Liver (tissue), 9 donors: Measurements from ENCODE around the gene CATSPERB. TPM values are rescaled to one million over a fixed set of nuclear protein-coding genes. Genes with fewer than 3 reads are reported as not detected.
A peak's percentile ranks its signal among the peaks of the same experiment; 100 is the strongest.

Experiments
- DNase-seq: peaks from one replicate; pipeline ENCODE4 v3.0.0-alpha.2; 2017; ENCODE audit warnings: low spot score
- H3K27ac ChIP-seq, 2 donors: one replicate each; pipeline ENCODE4 v1.7.0; 2013; ENCODE audit warnings: inconsistent platforms in 2 of 2, low read length in 2 of 2, control low read depth in 1 of 2, low read depth in 1 of 2, mild to moderate bottlenecking in 1 of 2
- H3K27me3 ChIP-seq, 4 donors: one replicate each; pipeline versions ENCODE4 v1.6.1 to v1.7.0; 2013; ENCODE audit warnings: low read length in 3 of 4, inconsistent platforms in 1 of 4, mild to moderate bottlenecking in 1 of 4, moderate library complexity in 1 of 4; ENCODE audit not compliant: control insufficient read depth in 4 of 4, insufficient read depth in 4 of 4
- H3K36me3 ChIP-seq, 4 donors: one replicate each; pipeline versions ENCODE4 v1.6.1 to v1.7.0; 2013; ENCODE audit warnings: low read length in 3 of 4, mild to moderate bottlenecking in 3 of 4, low read depth in 1 of 4, moderate library complexity in 1 of 4; ENCODE audit not compliant: control insufficient read depth in 4 of 4, insufficient read depth in 3 of 4
- H3K4me1 ChIP-seq, 4 donors: one replicate each; pipeline versions ENCODE4 v1.6.1 to v1.7.0; 2013; ENCODE audit warnings: low read length in 3 of 4, mild to moderate bottlenecking in 3 of 4, moderate library complexity in 1 of 4; ENCODE audit not compliant: control insufficient read depth in 4 of 4, insufficient read depth in 4 of 4
- H3K4me3 ChIP-seq, 3 donors: one replicate each; pipeline versions ENCODE4 v1.6.1 to v1.7.0; 2013; ENCODE audit warnings: low read length in 3 of 3, control low read depth in 1 of 3, low read depth in 1 of 3, mild to moderate bottlenecking in 1 of 3
- H3K9ac ChIP-seq, 2 donors: one replicate each; pipeline ENCODE4 v1.7.0; 2013; ENCODE audit warnings: low read length in 2 of 2, mild to moderate bottlenecking in 2 of 2, moderate library complexity in 2 of 2, control low read depth in 1 of 2, low read depth in 1 of 2
- H3K9me3 ChIP-seq, 4 donors: one replicate each; pipeline versions ENCODE4 v1.6.1 to v1.7.0; 2013; ENCODE audit warnings: low read length in 3 of 4; ENCODE audit not compliant: control insufficient read depth in 4 of 4
- ATF3 ChIP-seq: IDR thresholded peaks from 2 replicates; pipeline ENCODE4 v1.6.1; 2016; ENCODE audit warnings: antibody characterized with exemption
- CTCF ChIP-seq: fragments of 150-350 bp; IDR thresholded peaks from 2 replicates; pipeline ENCODE4 v1.5.1; 2017; ENCODE audit warnings: improper control_type of control experiment, low read depth, low read length; ENCODE audit not compliant: missing input control
- EGR1 ChIP-seq, 2 donors: IDR thresholded peaks; 2 replicates each; pipeline ENCODE4 v1.6.1; 2016 to 2018; ENCODE audit warnings: antibody characterized with exemption in 2 of 2, low read depth in 2 of 2
- FOXA1 ChIP-seq: IDR thresholded peaks from 2 replicates; pipeline ENCODE4 v1.6.1; 2016; ENCODE audit warnings: antibody characterized with exemption
- FOXA2 ChIP-seq: IDR thresholded peaks from 2 replicates; pipeline ENCODE4 v1.6.1; 2016; ENCODE audit warnings: antibody characterized with exemption
- GABPA ChIP-seq, 2 donors: IDR thresholded peaks in 1 of 2; conservative IDR thresholded peaks in 1 of 2; 2 replicates each; pipeline ENCODE4 v1.6.1; 2016; ENCODE audit warnings: antibody characterized with exemption in 2 of 2, mild to moderate bottlenecking in 1 of 2, moderate library complexity in 1 of 2
- HNF4A ChIP-seq, 2 donors: conservative IDR thresholded peaks; 2 replicates each; pipeline ENCODE4 v1.6.1; 2016; ENCODE audit warnings: antibody characterized with exemption in 2 of 2, mild to moderate bottlenecking in 2 of 2
- HNF4G ChIP-seq: IDR thresholded peaks from 2 replicates; pipeline ENCODE4 v1.6.1; 2016; ENCODE audit warnings: antibody characterized with exemption
- JUND ChIP-seq, 2 donors: IDR thresholded peaks; 2 replicates each; pipeline ENCODE4 v1.6.1; 2016; ENCODE audit warnings: antibody characterized with exemption in 2 of 2
- MAX ChIP-seq: IDR thresholded peaks from 2 replicates; pipeline ENCODE4 v1.6.1; 2016; ENCODE audit warnings: antibody characterized with exemption
- NR2F2 ChIP-seq: IDR thresholded peaks from 2 replicates; pipeline ENCODE4 v1.6.1; 2016; ENCODE audit warnings: antibody characterized with exemption
- RAD21 ChIP-seq, 2 donors: IDR thresholded peaks; 2 replicates each; pipeline ENCODE4 v1.6.1; 2016; ENCODE audit warnings: antibody characterized with exemption in 2 of 2, mild to moderate bottlenecking in 2 of 2
- REST ChIP-seq: IDR thresholded peaks from 2 replicates; pipeline ENCODE4 v1.6.1; 2016; ENCODE audit warnings: antibody characterized with exemption, mild to moderate bottlenecking
- RXRA ChIP-seq, 2 donors: IDR thresholded peaks; 2 replicates each; pipeline ENCODE4 v1.6.1; 2017 to 2018; ENCODE audit warnings: antibody characterized with exemption in 2 of 2, mild to moderate bottlenecking in 1 of 2
- SP1 ChIP-seq: IDR thresholded peaks from 2 replicates; pipeline ENCODE4 v1.6.1; 2018; ENCODE audit warnings: antibody characterized with exemption, mild to moderate bottlenecking
- TAF1 ChIP-seq: conservative IDR thresholded peaks from 2 replicates; pipeline ENCODE4 v1.6.1; 2016; ENCODE audit warnings: antibody characterized with exemption, mild to moderate bottlenecking
- YY1 ChIP-seq: IDR thresholded peaks from 2 replicates; pipeline ENCODE4 v1.6.1; 2016; ENCODE audit warnings: antibody characterized with exemption, mild to moderate bottlenecking
- ZBTB33 ChIP-seq: IDR thresholded peaks from 2 replicates; pipeline ENCODE4 v1.6.1; 2016; ENCODE audit warnings: antibody characterized with exemption
- WGBS: extraction: QIAGEN DNeasy Blood & Tissue Kit; methylation state at CpG from one replicate; pipeline ENCODE4 v1.1.7; 2013; 5-methylcytosine and 5-hydroxymethylcytosine counted together
- polyA plus RNA-seq, 2 donors: library from polyadenylated mRNA; stranded (reverse) in 1 of 2; unstranded in 1 of 2; fragments of 200-250 nt in 1 of 2; fragments of >200 nt in 1 of 2; fragmentation: Nextera tagmentation in 1 of 2; extraction: Ambion mirVana in 1 of 2; gene quantifications; one replicate each; pipeline versions ENCODE4 v1.2.1 to v1.2.3, GENCODE V29; 2013 to 2015
- total RNA-seq, 2 donors: library from RNA; depleted of rRNA; stranded (reverse); fragments of >200 nt; gene quantifications; one replicate each; pipeline ENCODE4 v1.2.3, GENCODE V29; 2014
- donor health status: healthy.
- donor health status: healthy.
- donor health status: healthy.
- donor health status: healthy.
- donor health status: healthy.

CATSPERB gene
- total and polyA plus RNA-seq, 4 donors: 0.01 to 0.59 (median 0.07) TPM; not detected in 1

GRCh38 chr14:91611528-91611927 is 120.4 kb downstream of the CATSPERB start:
- H3K9ac ChIP-seq: no peak overlapping the region
- H3K4me1 ChIP-seq: peaks cover 0 to 7% (median 2%) of the 10 kb centered on the region in 4 donors
- H3K27ac ChIP-seq: no peak overlapping the region
- no peaks in the 10 kb centered on the region for H3K36me3 ChIP-seq
- DNase-seq: no peak
- WGBS: 35% methylated on average over 2 of the region's 2 CpGs
- H3K27me3 ChIP-seq: no peaks in the 10 kb centered on the region
- TF ChIP-seq JUND (IDR thresholded peaks at IDR 0.05): no peak
- H3K4me3 ChIP-seq: no peak overlapping the region
- no peaks in the 10 kb centered on the region for H3K9me3 ChIP-seq

- Histone ChIP-seq H3K36me3 (no peaks in the 10 kb centered on the region), H3K4me1 (peaks cover 0 to 7% (median 2%) of the 10 kb centered on the region in 4 donors), H3K9ac (no peak overlapping the region), H3K27me3 (no peaks in the 10 kb centered on the region), H3K27ac (no peak overlapping the region), H3K4me3 (no peak overlapping the region), H3K9me3 (no peaks in the 10 kb centered on the region)
- DNase-seq: no peak
- TF ChIP-seq FOXA2 (no peak), YY1 (no peak), ZBTB33 (no peak), RXRA (IDR thresholded peaks at IDR 0.05) (no peak), HNF4A (conservative IDR thresholded peaks at IDR 0.05) (no peak), FOXA1 (no peak), RAD21 (IDR thresholded peaks at IDR 0.05) (no peak), HNF4G (no peak), REST (no peak), GABPA (IDR thresholded peaks at IDR 0.05 in 1 of 2, conservative IDR thresholded peaks at IDR 0.05 in 1 of 2) (no peak)
- WGBS: 84% methylated on average over 3 of the region's 3 CpGs
Observed at GRCh38 chr14:91609161-91609560, 122.7 kb downstream of the CATSPERB start.

GRCh38 chr14:91607322-91608047 is 124.4 kb downstream of the CATSPERB start:
- WGBS: 75% methylated on average over 9 of the region's 9 CpGs
- Histone ChIP-seq H3K9ac (no peak overlapping the region), H3K9me3 (no peaks in the 10 kb centered on the region), H3K36me3 (no peaks in the 10 kb centered on the region), H3K27ac (no peak overlapping the region), H3K4me1 (peaks cover 0 to 7% (median 2%) of the 10 kb centered on the region in 4 donors), H3K27me3 (no peaks in the 10 kb centered on the region), H3K4me3 (no peak overlapping the region)
- DNase-seq: no peak
- TF ChIP-seq EGR1 (IDR thresholded peaks at IDR 0.05; ENCODE audit: low read depth in 2 of 2): no peak
- TF ChIP-seq GABPA (IDR thresholded peaks at IDR 0.05 in 1 of 2, conservative IDR thresholded peaks at IDR 0.05 in 1 of 2): no peak
- peak; percentile 60 to 69 for TF ChIP-seq HNF4A (conservative IDR thresholded peaks at IDR 0.05)
- no peak for TF ChIP-seq CTCF
- no peak for TF ChIP-seq ATF3
- no peak for TF ChIP-seq MAX
- TF ChIP-seq TAF1: no peak
- TF ChIP-seq NR2F2: no peak
- TF ChIP-seq ZBTB33: no peak
- TF ChIP-seq FOXA1: no peak
- no peak for TF ChIP-seq YY1
- TF ChIP-seq HNF4G: peak; percentile 11
- peak; percentile 17 for TF ChIP-seq SP1
